ENCODE data around the gene UGT1A9. TPM values are rescaled to one million over a fixed set of nuclear protein-coding genes. Genes with fewer than 3 reads are reported as not detected.

UGT1A9 gene
- not detected in 2 replicates for total RNA-seq

GRCh38 chr2:233671290-233672161 is at the start of gene UGT1A9:
Gene UGT1A9 (plus strand): TSS chr2:233671898. CDS start chr2:233671935, 37 bp downstream.

GRCh38 chr2:233636306-233636705 is 35.4 kb upstream of the UGT1A9 start, which contains the start of gene UGT1A10:
Gene UGT1A10 (plus strand): TSS chr2:233636448. CDS start chr2:233636523, 75 bp downstream.

GRCh38 chr2:233681521-233682099 is 9.9 kb downstream of the UGT1A9 start, which contains the start of gene UGT1A7:
Gene UGT1A7 (plus strand): TSS chr2:233681901. CDS start chr2:233681938, 37 bp downstream.

GRCh38 chr2:233692648-233693047 is 20.9 kb downstream of the UGT1A9 start, which contains the start of gene UGT1A6:
Gene UGT1A6 (plus strand): TSS chr2:233692890. CDS start chr2:233693005, 115 bp downstream.

GRCh38 chr2:233712611-233713261 is 41.0 kb downstream of the UGT1A9 start, which contains the start of gene UGT1A5:
Gene UGT1A5 (plus strand): TSS chr2:233712907. CDS start chr2:233712992, 85 bp downstream.

GRCh38 chr2:233718552-233718951 is 46.9 kb downstream of the UGT1A9 start, which contains the start of gene UGT1A4:
Gene UGT1A4 (plus strand): TSS chr2:233718736. CDS start chr2:233718821, 85 bp downstream.

GRCh38 chr2:233728723-233729301 is 57.1 kb downstream of the UGT1A9 start, which contains the start of gene UGT1A3:
Gene UGT1A3 (plus strand): TSS chr2:233729042. CDS start chr2:233729127, 85 bp downstream.

GRCh38 chr2:233760043-233760442 is 88.3 kb downstream of the UGT1A9 start, which contains the start of gene UGT1A1:
Gene UGT1A1 (plus strand): TSS chr2:233760270. CDS start chr2:233760288, 18 bp downstream.

GRCh38 chr2:233778030-233778429 is 106.3 kb downstream of the UGT1A9 start, which contains the start of gene MROH2A:
Gene MROH2A (plus strand): TSS chr2:233778330. CDS start chr2:233779359, 1,029 bp downstream.

Other genes with a start within 250 kb of the UGT1A9 start
- gene USP40, start 105.1 kb upstream of the UGT1A9 start, total RNA-seq: 17.5 and 24.9 TPM in 2 replicates
- not detected in 2 replicates for gene UGT1A8, start 54.3 kb upstream of the UGT1A9 start, total RNA-seq
- not detected in 2 replicates for gene UGT1A10, start 35.5 kb upstream of the UGT1A9 start, total RNA-seq
- not detected in 2 replicates for gene UGT1A7, start 10.0 kb downstream of the UGT1A9 start, total RNA-seq
- not detected in 2 replicates for gene UGT1A6, start 21.0 kb downstream of the UGT1A9 start, total RNA-seq
- not detected in 2 replicates for gene UGT1A5, start 41.0 kb downstream of the UGT1A9 start, total RNA-seq
- not detected in 2 replicates for gene UGT1A4, start 46.8 kb downstream of the UGT1A9 start, total RNA-seq
- gene UGT1A3, start 57.1 kb downstream of the UGT1A9 start, total RNA-seq: not detected in 2 replicates
- gene UGT1A1, start 88.4 kb downstream of the UGT1A9 start, total RNA-seq: not detected in 2 replicates
- not detected in 2 replicates for gene MROH2A, start 106.4 kb downstream of the UGT1A9 start, total RNA-seq
- gene HJURP, start 182.6 kb downstream of the UGT1A9 start, total RNA-seq: 6.3 and 21.2 TPM in 2 replicates
- gene TRPM8, start 245.5 kb downstream of the UGT1A9 start, total RNA-seq: not detected in 2 replicates

Data from cardiac atrium fibroblast (primary cell).